Upper lobe of right lung (tissue), 1 donor: ENCODE results near the gene GABRD. TPM values are rescaled to one million over a fixed set of nuclear protein-coding genes. Genes with fewer than 3 reads are reported as not detected.

Source experiments
- ATAC-seq: fragments of 200-7000 bp; cut with Tn5 transposase; one replicate; pipeline ENCODE4 v1.9.1; 2020; ENCODE audit warnings: mild to moderate bottlenecking, moderate library complexity
- DNase-seq: peaks from one replicate; pipeline ENCODE4 v3.0.0-alpha.2; 2020
- H3K27ac ChIP-seq: fragments of 200-600 bp; one replicate; pipeline ENCODE4 v1.8.0; 2022
- H3K27me3 ChIP-seq: fragments of 200-600 bp; one replicate; pipeline ENCODE4 v1.8.0; 2022; ENCODE audit warnings: mild to moderate bottlenecking
- H3K36me3 ChIP-seq: fragments of 200-600 bp; one replicate; pipeline ENCODE4 v1.8.0; 2022
- H3K4me1 ChIP-seq: fragments of 200-600 bp; one replicate; pipeline ENCODE4 v1.8.0; 2022
- H3K4me3 ChIP-seq: fragments of 200-600 bp; one replicate; pipeline ENCODE4 v1.8.0; 2022; ENCODE audit warnings: mild to moderate bottlenecking
- H3K9me3 ChIP-seq: fragments of 200-600 bp; one replicate; pipeline ENCODE4 v1.8.0; 2022
- CTCF ChIP-seq: fragments of 200-600 bp; IDR thresholded peaks from one replicate; pipeline ENCODE4 v1.8.0; 2022; ENCODE audit warnings: antibody characterized with exemption
- intact Hi-C: fragments of 100-400 bp; cut with DNase I; formaldehyde crosslinking; loops from one replicate; pipeline ENCODE4 v1.11.0; 2022
- total RNA-seq: library from RNA; stranded (reverse); fragmentation: NEBNext Ultra II Directional; extraction: Animal tissue kit (Norgen Biotek cat#: 25700); gene quantifications from one replicate; pipeline ENCODE4 v1.2.1, GENCODE V29; 2021
- donor health status: DM: no; HTN: yes; CAD: no; lungs with severe emphysema.

The GABRD gene
- total RNA-seq, 1 donor from 2014 or later, result 2.9 TPM

- no peak overlapping the region for H3K4me3 ChIP-seq
- no peak for DNase-seq
- peaks cover 18% of the 10 kb centered on the region for H3K9me3 ChIP-seq
- no peaks in the 10 kb centered on the region for H3K27me3 ChIP-seq
- no peak for ATAC-seq
- no peaks in the 10 kb centered on the region for H3K36me3 ChIP-seq
- no peaks in the 10 kb centered on the region for H3K4me1 ChIP-seq
- TF ChIP-seq CTCF, result no peak
- intact Hi-C loops, result no loop called here
- no peak overlapping the region for H3K27ac ChIP-seq
Observed at GRCh38 chr1:2076826-2077225, 57.7 kb downstream of the GABRD start.

GRCh38 chr1:2078170-2078569 lies 59.0 kb downstream of the GABRD start:
- Histone ChIP-seq H3K36me3 (no peaks in the 10 kb centered on the region), H3K27me3 (no peaks in the 10 kb centered on the region), H3K4me1 (no peaks in the 10 kb centered on the region), H3K27ac (no peak overlapping the region), H3K4me3 (no peak overlapping the region), H3K9me3 (peaks cover 18% of the 10 kb centered on the region)
- DNase-seq, result no peak
- ATAC-seq, result no peak
- intact Hi-C loops, result no loop called here
- no peak for TF ChIP-seq CTCF

GRCh38 chr1:2079396-2080085 lies 60.4 kb downstream of the GABRD start:
- no peak for ATAC-seq
- H3K4me3 ChIP-seq, result no peak overlapping the region
- H3K27ac ChIP-seq, result no peak overlapping the region
- H3K36me3 ChIP-seq, result no peaks in the 10 kb centered on the region
- no peak for TF ChIP-seq CTCF
- DNase-seq, result no peak
- peaks cover 18% of the 10 kb centered on the region for H3K9me3 ChIP-seq
- no peaks in the 10 kb centered on the region for H3K27me3 ChIP-seq
- no peaks in the 10 kb centered on the region for H3K4me1 ChIP-seq
- intact Hi-C loops, result no loop called here

GRCh38 chr1:2080140-2080539 lies 61.0 kb downstream of the GABRD start:
- Histone ChIP-seq H3K27ac (no peak overlapping the region), H3K9me3 (peaks cover 18% of the 10 kb centered on the region), H3K4me1 (no peaks in the 10 kb centered on the region), H3K27me3 (no peaks in the 10 kb centered on the region), H3K4me3 (no peak overlapping the region), H3K36me3 (no peaks in the 10 kb centered on the region)
- ATAC-seq (no peak), DNase-seq (no peak)
- intact Hi-C loops, result no loop called here
- no peak for TF ChIP-seq CTCF

Other genes starting within 250 kb of the GABRD start
- gene NADK, start 240.9 kb upstream of the GABRD start, total RNA-seq, result 99.2 TPM
- gene GNB1, start 128.3 kb upstream of the GABRD start, total RNA-seq, result 328 TPM
- 0.90 TPM for gene CALML6, start 104.1 kb upstream of the GABRD start, total RNA-seq
- gene TMEM52, start 100.1 kb upstream of the GABRD start, total RNA-seq, result 1.5 TPM
- gene CFAP74, start 15.6 kb upstream of the GABRD start, total RNA-seq, result 0.35 TPM
- 121 TPM for gene PRKCZ, start 31.1 kb downstream of the GABRD start, total RNA-seq
- 55.3 TPM for gene FAAP20, start 175.4 kb downstream of the GABRD start, total RNA-seq
- gene SKI, start 209.0 kb downstream of the GABRD start, total RNA-seq, result 89.6 TPM